ENCODE measurements around the gene GFPT2.

DNA sequence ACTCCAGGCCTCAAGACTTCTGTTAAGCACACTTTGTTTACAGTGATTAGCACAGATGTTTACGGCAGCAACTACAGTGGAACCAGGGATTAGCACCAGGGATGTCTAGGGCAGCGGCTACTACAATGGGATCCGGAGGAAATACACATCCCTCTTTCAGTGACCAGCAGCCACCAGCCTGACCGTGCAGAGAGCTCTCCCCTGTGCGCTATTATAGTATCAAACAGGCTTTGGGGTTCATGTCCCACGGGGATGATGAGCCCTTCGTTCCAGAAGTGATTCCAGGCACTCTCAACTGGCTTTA, 21.5 kb downstream of the GFPT2 start:
- TF ChIP-seq RAD21 (IDR thresholded peaks at IDR 0.05; ENCODE audit: low read depth) (no peak), NFIC (IDR thresholded peaks at IDR 0.05) (no peak), EP300 (IDR thresholded peaks at IDR 0.05; ENCODE audit: borderline replicate concordance) (no peak), YY1 (IDR thresholded peaks at IDR 0.05; ENCODE audit: low read depth) (no peak), EGR1 (IDR thresholded peaks at IDR 0.05) (no peak), CEBPB (IDR thresholded peaks at IDR 0.05) (no peak), FOXM1 (IDR thresholded peaks at IDR 0.05; ENCODE audit: borderline replicate concordance, low read depth) (no peak), TAF1 (IDR thresholded peaks at IDR 0.05; ENCODE audit: low read depth) (no peak), TCF12 (IDR thresholded peaks at IDR 0.05; ENCODE audit: low read depth) (no peak), CREB1 (IDR thresholded peaks at IDR 0.05; ENCODE audit: low read depth) (no peak), TEAD4 (IDR thresholded peaks at IDR 0.05) (no peak)
- TF ChIP-seq, protein P1, sequence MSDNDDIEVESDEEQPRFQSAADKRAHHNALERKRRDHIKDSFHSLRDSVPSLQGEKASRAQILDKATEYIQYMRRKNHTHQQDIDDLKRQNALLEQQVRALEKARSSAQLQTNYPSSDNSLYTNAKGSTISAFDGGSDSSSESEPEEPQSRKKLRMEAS (IDR thresholded peaks at IDR 0.05) = no peak
- TF ChIP-seq, protein P2, sequence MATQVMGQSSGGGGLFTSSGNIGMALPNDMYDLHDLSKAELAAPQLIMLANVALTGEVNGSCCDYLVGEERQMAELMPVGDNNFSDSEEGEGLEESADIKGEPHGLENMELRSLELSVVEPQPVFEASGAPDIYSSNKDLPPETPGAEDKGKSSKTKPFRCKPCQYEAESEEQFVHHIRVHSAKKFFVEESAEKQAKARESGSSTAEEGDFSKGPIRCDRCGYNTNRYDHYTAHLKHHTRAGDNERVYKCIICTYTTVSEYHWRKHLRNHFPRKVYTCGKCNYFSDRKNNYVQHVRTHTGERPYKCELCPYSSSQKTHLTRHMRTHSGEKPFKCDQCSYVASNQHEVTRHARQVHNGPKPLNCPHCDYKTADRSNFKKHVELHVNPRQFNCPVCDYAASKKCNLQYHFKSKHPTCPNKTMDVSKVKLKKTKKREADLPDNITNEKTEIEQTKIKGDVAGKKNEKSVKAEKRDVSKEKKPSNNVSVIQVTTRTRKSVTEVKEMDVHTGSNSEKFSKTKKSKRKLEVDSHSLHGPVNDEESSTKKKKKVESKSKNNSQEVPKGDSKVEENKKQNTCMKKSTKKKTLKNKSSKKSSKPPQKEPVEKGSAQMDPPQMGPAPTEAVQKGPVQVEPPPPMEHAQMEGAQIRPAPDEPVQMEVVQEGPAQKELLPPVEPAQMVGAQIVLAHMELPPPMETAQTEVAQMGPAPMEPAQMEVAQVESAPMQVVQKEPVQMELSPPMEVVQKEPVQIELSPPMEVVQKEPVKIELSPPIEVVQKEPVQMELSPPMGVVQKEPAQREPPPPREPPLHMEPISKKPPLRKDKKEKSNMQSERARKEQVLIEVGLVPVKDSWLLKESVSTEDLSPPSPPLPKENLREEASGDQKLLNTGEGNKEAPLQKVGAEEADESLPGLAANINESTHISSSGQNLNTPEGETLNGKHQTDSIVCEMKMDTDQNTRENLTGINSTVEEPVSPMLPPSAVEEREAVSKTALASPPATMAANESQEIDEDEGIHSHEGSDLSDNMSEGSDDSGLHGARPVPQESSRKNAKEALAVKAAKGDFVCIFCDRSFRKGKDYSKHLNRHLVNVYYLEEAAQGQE (IDR thresholded peaks at IDR 0.05; ENCODE audit: low read depth) = no peak
- TF ChIP-seq, protein P3, sequence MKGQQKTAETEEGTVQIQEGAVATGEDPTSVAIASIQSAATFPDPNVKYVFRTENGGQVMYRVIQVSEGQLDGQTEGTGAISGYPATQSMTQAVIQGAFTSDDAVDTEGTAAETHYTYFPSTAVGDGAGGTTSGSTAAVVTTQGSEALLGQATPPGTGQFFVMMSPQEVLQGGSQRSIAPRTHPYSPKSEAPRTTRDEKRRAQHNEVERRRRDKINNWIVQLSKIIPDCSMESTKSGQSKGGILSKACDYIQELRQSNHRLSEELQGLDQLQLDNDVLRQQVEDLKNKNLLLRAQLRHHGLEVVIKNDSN (IDR thresholded peaks at IDR 0.05) = no peak
